GM23338 (cell line): ENCODE data around the gene SLC6A7. TPM values are rescaled to one million over a fixed set of nuclear protein-coding genes. Genes with fewer than 3 reads are reported as not detected.

Experiments used
- ATAC-seq: fragments of 200-7000 bp; cut with Tn5 transposase; 3 replicates; pipeline ENCODE4 v1.9.1; 2020
- DNase-seq: peaks from one replicate; pipeline ENCODE4 v3.0.0-alpha.2; 2015; ENCODE audit warnings: low spot score
- H2AFZ ChIP-seq: fragments of 200-600 bp; sonication (generic); 2 replicates; pipeline ENCODE4 v1.8.0; 2016; ENCODE audit warnings: antibody characterized with exemption, mild to moderate bottlenecking, moderate library complexity
- H3F3A ChIP-seq: fragments of 200-600 bp; sonication (generic); replicated peaks from 2 replicates; pipeline ENCODE4 v1.8.0; 2017; ENCODE audit warnings: antibody characterized with exemption, mixed run types, low read depth
- H3K27ac ChIP-seq: fragments of 200-600 bp; sonication (generic); 2 replicates; pipeline ENCODE4 v1.6.1; 2016; ENCODE audit warnings: low read depth
- H3K27me3 ChIP-seq: fragments of 200-600 bp; sonication (generic); 2 replicates; pipeline ENCODE4 v1.8.0; 2016; ENCODE audit warnings: mild to moderate bottlenecking, mixed run types, moderate library complexity; ENCODE audit not compliant: insufficient read depth
- H3K36me3 ChIP-seq: fragments of 200-600 bp; sonication (generic); 2 replicates; pipeline ENCODE4 v1.8.0; 2016; ENCODE audit warnings: mild to moderate bottlenecking; ENCODE audit not compliant: insufficient read depth
- H3K4me1 ChIP-seq: fragments of 200-600 bp; sonication (generic); 2 replicates; pipeline ENCODE4 v1.8.0; 2016; ENCODE audit warnings: mild to moderate bottlenecking, moderate library complexity; ENCODE audit not compliant: insufficient read depth
- H3K4me2 ChIP-seq: fragments of 200-600 bp; sonication (generic); 2 replicates; pipeline ENCODE4 v1.7.1; 2017; ENCODE audit warnings: mixed run types
- H3K4me3 ChIP-seq: fragments of 200-600 bp; sonication (generic); 2 replicates; pipeline ENCODE4 v1.6.1; 2016; ENCODE audit warnings: mixed run types
- H3K79me2 ChIP-seq: fragments of 200-600 bp; sonication (generic); replicated peaks from 2 replicates; pipeline ENCODE4 v1.8.0; 2017; ENCODE audit warnings: mild to moderate bottlenecking; ENCODE audit not compliant: insufficient read depth
- H3K9me2 ChIP-seq: fragments of 200-600 bp; sonication (generic); 2 replicates; pipeline ENCODE4 v1.8.0; 2017; ENCODE audit not compliant: insufficient read depth
- H4K20me1 ChIP-seq: fragments of 200-600 bp; sonication (generic); replicated peaks from 2 replicates; pipeline ENCODE4 v1.8.0; 2017; ENCODE audit warnings: mild to moderate bottlenecking; ENCODE audit not compliant: insufficient read depth
- H3K27ac Mint-ChIP-seq: 2 replicates; pipeline ENCODE4 v1.8.0; 2020; ENCODE audit warnings: inconsistent platforms, mild to moderate bottlenecking, moderate library complexity, mixed read lengths
- H3K27me3 Mint-ChIP-seq: 3 replicates; pipeline ENCODE4 v1.8.0; 2022; ENCODE audit warnings: low read depth, mild to moderate bottlenecking, moderate library complexity, mixed read lengths, inconsistent platforms; ENCODE audit not compliant: insufficient read depth, poor library complexity
- H3K36me3 Mint-ChIP-seq: 3 replicates; pipeline ENCODE4 v1.8.0; 2021; ENCODE audit warnings: low read depth, mild to moderate bottlenecking, inconsistent platforms, moderate library complexity, mixed read lengths
- H3K4me1 Mint-ChIP-seq: 3 replicates; pipeline ENCODE4 v1.8.0; 2020; ENCODE audit warnings: mild to moderate bottlenecking, inconsistent platforms, mixed read lengths
- H3K4me3 Mint-ChIP-seq: 3 replicates; pipeline ENCODE4 v1.8.0; 2021; ENCODE audit warnings: moderate library complexity, mild to moderate bottlenecking, inconsistent platforms, mixed read lengths
- H3K9me3 Mint-ChIP-seq: 3 replicates; pipeline ENCODE4 v1.8.0; 2020; ENCODE audit warnings: moderate library complexity, mild to moderate bottlenecking, inconsistent platforms, mixed read lengths
- CREB1 ChIP-seq: fragments of 250-450 bp; sonication (Bioruptor Pico); IDR thresholded peaks from 2 replicates; pipeline ENCODE4 v1.5.0; 2020; ENCODE audit warnings: low read depth, mild to moderate bottlenecking, moderate library complexity
- JUNB ChIP-seq: IDR thresholded peaks from one replicate; pipeline ENCODE4 v1.6.1; 2016; ENCODE audit warnings: antibody characterized with exemption; ENCODE audit not compliant: unreplicated experiment
- POLR2AphosphoS5 ChIP-seq: IDR thresholded peaks from 2 replicates; pipeline ENCODE4 v1.6.1; 2016; ENCODE audit warnings: antibody characterized with exemption, low read depth
- STAT1 ChIP-seq: IDR thresholded peaks from one replicate; pipeline ENCODE4 v1.6.1; 2016; ENCODE audit warnings: antibody characterized with exemption; ENCODE audit not compliant: unreplicated experiment
- ZNF331 ChIP-seq: fragments of 250-450 bp; sonication (Bioruptor Pico); IDR thresholded peaks from 2 replicates; pipeline ENCODE4 v1.5.0; 2020; ENCODE audit warnings: low read depth, mild to moderate bottlenecking, moderate library complexity
- polyA plus RNA-seq: library from polyadenylated mRNA; unstranded; fragments of >200 nt; fragmentation: Nextera tagmentation; extraction: Ambion mirVana; gene quantifications from 2 replicates; pipeline ENCODE4 v1.2.1, GENCODE V29; 2016
- total RNA-seq: library from RNA; depleted of rRNA; stranded (reverse); fragments of >200 nt; shearing (Covaris generic); gene quantifications from 2 replicates; pipeline ENCODE4 v1.2.3, GENCODE V29; 2014
- TF ChIP-seq, protein P1 (sequence below), 2 experiments: fragments of 200-600 bp in 1 of 2; sonication (generic) in 1 of 2; conservative IDR thresholded peaks; 2 replicates each; pipeline versions ENCODE4 v1.5.1 to v1.6.1; 2016 to 2017; ENCODE audit warnings: antibody characterized with exemption in 2 of 2, low read depth in 2 of 2, mild to moderate bottlenecking in 2 of 2, moderate library complexity in 1 of 2

The SLC6A7 gene
- total and polyA plus RNA-seq, 2 experiments from 2014 or later: not detected

DNA sequence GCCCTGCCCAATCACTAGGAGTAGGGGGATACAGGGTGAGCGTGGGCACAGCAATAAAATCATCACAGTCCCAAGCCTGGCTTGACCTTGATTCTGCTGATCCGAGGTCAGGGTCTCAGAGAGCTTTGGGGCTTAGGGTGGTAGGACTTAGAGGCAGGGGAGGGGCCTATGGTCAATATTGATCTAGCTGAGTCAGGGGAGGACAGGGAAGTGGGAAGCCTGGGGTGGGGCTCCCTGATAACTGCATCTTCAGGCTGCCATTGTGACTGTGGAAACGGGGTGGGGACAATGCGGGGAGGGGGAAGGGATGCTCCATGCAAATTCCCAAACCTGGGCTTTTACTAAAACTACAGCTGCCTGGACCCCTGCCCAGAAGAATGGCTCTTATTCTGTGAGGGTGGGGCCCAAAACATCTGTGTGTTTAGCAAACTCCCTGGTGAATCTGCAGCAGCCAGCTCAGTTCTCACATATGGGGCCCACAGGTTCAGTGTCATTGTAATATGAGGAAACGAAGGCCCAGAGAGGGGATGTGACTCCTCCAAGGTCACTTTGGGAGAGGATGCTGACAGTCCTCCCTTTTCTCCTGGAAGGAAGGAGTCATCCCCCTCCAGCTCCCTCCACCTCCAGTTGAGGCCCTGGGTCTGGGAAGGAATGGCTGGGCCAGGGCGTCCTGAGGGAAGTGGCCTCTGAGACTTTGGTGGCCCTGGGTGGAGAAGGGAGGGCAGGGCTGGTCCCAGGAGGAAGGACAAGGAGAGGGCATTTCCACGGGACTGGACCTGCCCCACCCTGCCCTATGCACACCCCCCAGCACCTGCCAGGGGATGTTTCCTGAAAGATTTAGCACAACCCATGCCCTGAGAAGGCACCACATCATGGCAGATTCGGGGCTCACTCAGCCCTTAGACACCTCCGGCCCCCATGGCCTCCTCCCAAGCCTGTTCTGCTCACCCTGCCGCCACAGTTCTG is 26.4 kb downstream of the SLC6A7 start:
- no peak overlapping the region for H3K27ac ChIP-seq
- H3K4me1 Mint-ChIP-seq: peaks cover 24% of the 10 kb centered on the region
- no peak overlapping the region for H2AFZ ChIP-seq
- DNase-seq: no peak
- no peak overlapping the region for H3K4me3 ChIP-seq
- H3K36me3 ChIP-seq: no peaks in the 10 kb centered on the region
- no peaks in the 10 kb centered on the region for H3K9me2 ChIP-seq
- H3K4me1 ChIP-seq: peaks cover 11% of the 10 kb centered on the region
- H3K36me3 Mint-ChIP-seq: no peaks in the 10 kb centered on the region
- 0 out of 2 replicates have a peak, but pooled peaks cover 5% of the 10 kb centered on the region for H3F3A ChIP-seq
- H3K4me2 ChIP-seq: no peak overlapping the region
- no peak for ATAC-seq
- TF ChIP-seq, protein P1, sequence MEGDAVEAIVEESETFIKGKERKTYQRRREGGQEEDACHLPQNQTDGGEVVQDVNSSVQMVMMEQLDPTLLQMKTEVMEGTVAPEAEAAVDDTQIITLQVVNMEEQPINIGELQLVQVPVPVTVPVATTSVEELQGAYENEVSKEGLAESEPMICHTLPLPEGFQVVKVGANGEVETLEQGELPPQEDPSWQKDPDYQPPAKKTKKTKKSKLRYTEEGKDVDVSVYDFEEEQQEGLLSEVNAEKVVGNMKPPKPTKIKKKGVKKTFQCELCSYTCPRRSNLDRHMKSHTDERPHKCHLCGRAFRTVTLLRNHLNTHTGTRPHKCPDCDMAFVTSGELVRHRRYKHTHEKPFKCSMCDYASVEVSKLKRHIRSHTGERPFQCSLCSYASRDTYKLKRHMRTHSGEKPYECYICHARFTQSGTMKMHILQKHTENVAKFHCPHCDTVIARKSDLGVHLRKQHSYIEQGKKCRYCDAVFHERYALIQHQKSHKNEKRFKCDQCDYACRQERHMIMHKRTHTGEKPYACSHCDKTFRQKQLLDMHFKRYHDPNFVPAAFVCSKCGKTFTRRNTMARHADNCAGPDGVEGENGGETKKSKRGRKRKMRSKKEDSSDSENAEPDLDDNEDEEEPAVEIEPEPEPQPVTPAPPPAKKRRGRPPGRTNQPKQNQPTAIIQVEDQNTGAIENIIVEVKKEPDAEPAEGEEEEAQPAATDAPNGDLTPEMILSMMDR (conservative IDR thresholded peaks at IDR 0.05; ENCODE audit: low read depth in 2 of 2): no peak
- TF ChIP-seq POLR2AphosphoS5: no peak
- TF ChIP-seq CREB1: no peak
- no peaks in the 10 kb centered on the region for H4K20me1 ChIP-seq
- no peak overlapping the region for H3K4me3 Mint-ChIP-seq
- H3K27me3 ChIP-seq: no peaks in the 10 kb centered on the region
- H3K79me2 ChIP-seq: no peaks in the 10 kb centered on the region
- peaks cover 25% of the 10 kb centered on the region for H3K27me3 Mint-ChIP-seq
- no peaks in the 10 kb centered on the region; the same call in 2 of the 3 replicates for H3K9me3 Mint-ChIP-seq
- no peak overlapping the region for H3K27ac Mint-ChIP-seq

DNA sequence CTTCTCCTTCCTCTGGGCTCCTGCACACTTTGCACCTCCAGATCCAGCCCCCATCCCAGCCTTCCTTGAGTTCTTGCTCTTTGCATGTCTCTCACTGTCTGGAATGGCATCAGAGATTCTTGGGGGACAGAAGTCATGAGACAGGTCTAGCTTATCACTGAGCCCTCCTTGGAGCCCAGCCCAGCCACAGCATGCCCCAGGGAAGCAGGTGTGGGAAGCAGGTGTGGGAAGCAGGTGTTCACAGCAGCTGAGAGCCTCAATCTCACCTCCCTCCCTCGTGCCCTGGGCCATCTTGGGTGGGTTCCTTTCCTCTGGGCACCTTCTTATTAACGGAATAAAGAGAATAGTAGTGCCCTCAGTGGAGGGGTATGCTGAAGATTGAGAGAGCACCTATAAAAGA is 27.2 kb downstream of the SLC6A7 start:
- TF ChIP-seq STAT1: no peak
- peaks cover 16% of the 10 kb centered on the region for H3K4me1 Mint-ChIP-seq
- Histone ChIP-seq H3K27me3 (no peaks in the 10 kb centered on the region), H3K27ac (no peak overlapping the region), H3F3A (0 out of 2 replicates have a peak, but pooled peaks cover 3% of the 10 kb centered on the region), H3K36me3 (no peaks in the 10 kb centered on the region), H3K4me3 (no peak overlapping the region), H3K9me2 (no peaks in the 10 kb centered on the region), H3K4me2 (no peak overlapping the region), H2AFZ (no peak overlapping the region), H4K20me1 (no peaks in the 10 kb centered on the region), H3K79me2 (no peaks in the 10 kb centered on the region), H3K4me1 (peaks cover 3% of the 10 kb centered on the region)
- H3K36me3 Mint-ChIP-seq: no peaks in the 10 kb centered on the region
- no peak overlapping the region for H3K4me3 Mint-ChIP-seq
- ATAC-seq: no peak
- no peak for DNase-seq
- H3K9me3 Mint-ChIP-seq: no peaks in the 10 kb centered on the region; the same call in 2 of the 3 replicates
- peaks cover 22% of the 10 kb centered on the region for H3K27me3 Mint-ChIP-seq
- no peak overlapping the region for H3K27ac Mint-ChIP-seq

DNA sequence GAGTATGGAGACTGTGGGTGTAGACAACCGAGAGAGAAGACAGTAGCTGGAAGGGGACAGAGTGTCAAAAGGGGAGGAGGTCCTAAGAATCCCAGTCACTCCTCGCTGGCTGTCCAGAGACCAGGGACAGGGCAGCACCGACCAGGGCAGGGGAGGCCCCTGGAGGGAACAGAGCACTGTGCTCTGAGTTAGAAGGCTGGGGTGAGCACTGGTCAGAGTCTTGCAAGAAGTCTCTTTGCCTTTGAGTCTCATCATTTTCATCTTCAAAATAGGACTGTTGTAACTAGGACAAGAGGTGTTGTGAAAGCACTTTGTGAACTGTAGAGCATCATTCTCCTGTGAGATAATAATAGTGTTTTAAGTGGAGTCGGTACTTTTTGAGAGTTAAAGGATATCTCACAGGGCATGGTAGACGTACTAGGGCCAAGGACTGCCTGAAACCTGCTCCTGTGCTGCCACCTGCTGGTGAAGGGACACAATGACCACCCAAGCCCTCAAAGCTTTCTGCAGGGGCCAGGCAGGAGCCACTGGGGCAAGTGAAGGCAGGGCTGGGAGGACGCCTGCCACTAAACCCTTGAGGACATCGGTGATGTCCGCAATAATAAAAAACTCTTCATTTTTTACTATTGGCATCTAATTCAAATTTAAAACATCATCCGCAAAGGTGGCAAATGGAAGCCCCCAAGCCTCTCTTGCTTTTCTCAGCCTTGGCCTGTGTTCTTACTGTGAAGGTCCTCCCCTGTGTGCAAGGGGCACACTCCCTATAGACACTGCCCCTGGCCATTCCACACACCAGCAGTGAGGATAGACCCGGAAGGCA is 28.2 kb downstream of the SLC6A7 start:
- Mint-ChIP-seq H3K36me3 (no peaks in the 10 kb centered on the region), H3K4me3 (no peak overlapping the region), H3K4me1 (peaks cover 11% of the 10 kb centered on the region), H3K27ac (no peak overlapping the region), H3K9me3 (no peaks in the 10 kb centered on the region), H3K27me3 (peaks cover 16% of the 10 kb centered on the region)
- DNase-seq (peak; percentile 87), ATAC-seq (peak; percentile 94)
- Histone ChIP-seq H3K4me2 (no peak overlapping the region), H3K4me1 (no peaks in the 10 kb centered on the region; the same call in 1 of the 2 replicates), H3K36me3 (no peaks in the 10 kb centered on the region), H3F3A (no peaks in the 10 kb centered on the region), H3K79me2 (no peaks in the 10 kb centered on the region), H3K9me2 (no peaks in the 10 kb centered on the region), H3K4me3 (no peak overlapping the region), H3K27me3 (no peaks in the 10 kb centered on the region), H3K27ac (no peak overlapping the region), H4K20me1 (no peaks in the 10 kb centered on the region), H2AFZ (no peak overlapping the region)
- no peak for TF ChIP-seq JUNB
- TF ChIP-seq, protein P1 (conservative IDR thresholded peaks at IDR 0.05; ENCODE audit: low read depth in 2 of 2): peak; percentile 91 to 99
- no peak for TF ChIP-seq CREB1
- TF ChIP-seq STAT1: no peak
- TF ChIP-seq ZNF331 (CRISPR knock-in tag): no peak
